Subcutaneous adipose tissue (tissue), 4 donors: ENCODE data around the gene OR13C3. TPM values are rescaled to one million over a fixed set of nuclear protein-coding genes. Genes with fewer than 3 reads are reported as not detected.

Source experiments
- total RNA-seq, 4 donors: library from RNA; depleted of rRNA; stranded (reverse); fragments of >200 nt; gene quantifications; one replicate each; pipeline ENCODE4 v1.1.0, GENCODE V29; 2016
- TF ChIP-seq, protein P1 (sequence below): fragments of 450-650 bp; IDR thresholded peaks from one replicate; pipeline ENCODE4 v1.5.1; 2016; ENCODE audit warnings: low read depth, mild to moderate bottlenecking, control low read depth, antibody characterized with exemption, moderate library complexity

The OR13C3 gene
- total RNA-seq, 4 donors from 2014 or later, result not detected

DNA sequence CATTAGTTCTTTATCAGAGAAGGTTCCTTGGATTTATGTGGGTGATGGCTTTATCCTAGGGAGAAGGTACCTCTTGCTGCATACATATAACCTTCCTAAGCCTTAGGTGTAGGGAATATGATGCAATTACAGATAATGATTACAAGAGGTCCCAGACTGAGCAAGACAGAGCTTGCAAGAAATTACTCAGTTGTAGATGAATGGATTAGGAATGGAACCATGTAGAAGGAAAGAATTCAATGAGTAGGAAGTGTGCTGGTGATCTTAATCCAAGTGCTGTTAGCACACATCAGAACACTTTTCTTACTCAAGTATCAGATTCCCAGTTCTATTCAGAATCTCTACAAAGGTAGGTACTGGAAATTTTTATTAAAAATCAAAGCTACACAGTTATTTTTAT is 30.1 kb downstream of the OR13C3 start:
- TF ChIP-seq, protein P1, sequence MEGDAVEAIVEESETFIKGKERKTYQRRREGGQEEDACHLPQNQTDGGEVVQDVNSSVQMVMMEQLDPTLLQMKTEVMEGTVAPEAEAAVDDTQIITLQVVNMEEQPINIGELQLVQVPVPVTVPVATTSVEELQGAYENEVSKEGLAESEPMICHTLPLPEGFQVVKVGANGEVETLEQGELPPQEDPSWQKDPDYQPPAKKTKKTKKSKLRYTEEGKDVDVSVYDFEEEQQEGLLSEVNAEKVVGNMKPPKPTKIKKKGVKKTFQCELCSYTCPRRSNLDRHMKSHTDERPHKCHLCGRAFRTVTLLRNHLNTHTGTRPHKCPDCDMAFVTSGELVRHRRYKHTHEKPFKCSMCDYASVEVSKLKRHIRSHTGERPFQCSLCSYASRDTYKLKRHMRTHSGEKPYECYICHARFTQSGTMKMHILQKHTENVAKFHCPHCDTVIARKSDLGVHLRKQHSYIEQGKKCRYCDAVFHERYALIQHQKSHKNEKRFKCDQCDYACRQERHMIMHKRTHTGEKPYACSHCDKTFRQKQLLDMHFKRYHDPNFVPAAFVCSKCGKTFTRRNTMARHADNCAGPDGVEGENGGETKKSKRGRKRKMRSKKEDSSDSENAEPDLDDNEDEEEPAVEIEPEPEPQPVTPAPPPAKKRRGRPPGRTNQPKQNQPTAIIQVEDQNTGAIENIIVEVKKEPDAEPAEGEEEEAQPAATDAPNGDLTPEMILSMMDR, result no peak

- TF ChIP-seq, protein P1, result no peak
Measured at GRCh38 chr9:104503963-104504362, 32.7 kb downstream of the OR13C3 start, which contains the start of gene OR13F1. Gene OR13F1, plus strand, starts transcription at chr9:104504263. Its CDS starts 0 bp downstream, at chr9:104504263.

DNA sequence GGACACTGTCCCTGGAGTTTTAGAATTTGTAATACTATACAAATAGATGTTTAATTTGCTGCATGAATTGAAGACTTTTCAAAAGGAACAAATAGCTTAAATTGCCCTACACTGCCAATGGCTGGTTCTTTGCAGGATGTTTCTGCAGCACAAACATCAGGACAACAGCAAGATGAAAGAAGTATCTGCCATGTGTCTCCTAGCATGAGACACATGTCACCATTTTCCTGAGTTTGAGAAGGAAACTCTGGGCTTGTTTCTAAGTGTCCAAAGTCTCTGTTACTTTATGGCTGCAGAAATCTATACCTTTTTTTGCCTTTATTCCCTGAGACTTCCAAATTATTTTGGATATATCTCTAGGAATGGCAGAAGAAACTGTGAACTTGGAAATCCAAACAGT is 33.2 kb downstream of the OR13C3 start:
- TF ChIP-seq, protein P1, result no peak

DNA sequence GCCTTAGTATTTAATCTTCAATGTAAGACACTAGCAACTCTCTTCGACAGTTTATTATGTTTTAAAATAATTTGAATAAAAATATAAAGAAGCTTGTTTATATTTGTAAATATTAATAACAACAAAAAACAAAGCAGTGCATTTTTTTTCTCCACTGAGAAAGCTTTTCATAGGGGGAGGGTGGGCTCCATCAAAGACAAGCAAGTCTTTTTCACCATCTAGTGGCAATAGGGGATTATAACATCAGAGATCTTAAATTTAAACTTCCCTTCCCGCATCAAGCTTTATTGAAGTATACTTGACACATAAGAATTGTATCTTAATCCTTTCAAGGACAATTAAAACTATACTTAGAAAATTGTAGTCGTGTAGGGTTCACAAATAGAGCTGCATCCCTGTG is 41.8 kb downstream of the OR13C3 start:
- TF ChIP-seq, protein P1, result no peak

Other genes starting within 250 kb of the OR13C3 start
- not detected for gene OR13F1, start 32.6 kb downstream of the OR13C3 start, total RNA-seq
- not detected for gene OR13C4, start 9.6 kb downstream of the OR13C3 start, total RNA-seq
- gene OR13C8, start 32.3 kb upstream of the OR13C3 start, total RNA-seq, result not detected
- not detected for gene OR13C5, start 62.6 kb upstream of the OR13C3 start, total RNA-seq
- gene OR13C2, start 68.8 kb upstream of the OR13C3 start, total RNA-seq, result not detected
- not detected for gene OR13C9, start 81.3 kb upstream of the OR13C3 start, total RNA-seq
- not detected for gene OR13D1, start 157.7 kb upstream of the OR13C3 start, total RNA-seq
- gene NIPSNAP3A, start 210.8 kb upstream of the OR13C3 start, total RNA-seq, result 10 to 100 TPM; 39.8 to 51.0 (median 42.5) TPM
- 10 to 100 TPM in 3 of 4 donors, 1 to 10 TPM in 1; 9.2 to 22.6 (median 14.0) TPM for gene NIPSNAP3B, start 227.3 kb upstream of the OR13C3 start, total RNA-seq